COLO668 (cell line): ENCODE measurements around the gene AHNAK2.
A peak's percentile ranks its signal among the peaks of the same experiment; 100 is the strongest.

Experiments
- DNase-seq: peaks from one replicate; lab custom pipeline; 2025; ENCODE audit not compliant: unreplicated experiment; lab: John Stamatoyannopoulos, UW

Gene AHNAK2

GRCh38 chr14:105012171-105012985 is 34.2 kb upstream of the AHNAK2 start:
- no peak for DNase-seq

- DNase-seq, result no peak
Observed at GRCh38 chr14:105011312-105011990, 33.3 kb upstream of the AHNAK2 start.

GRCh38 chr14:105010891-105011291 is 32.7 kb upstream of the AHNAK2 start:
- DNase-seq, result no peak

- no peak for DNase-seq
Observed at GRCh38 chr14:105010106-105010505, 31.9 kb upstream of the AHNAK2 start.

- no peak for DNase-seq
Observed at GRCh38 chr14:105007593-105008264, 29.6 kb upstream of the AHNAK2 start.

- no peak for DNase-seq
Observed at GRCh38 chr14:105006831-105007592, 28.8 kb upstream of the AHNAK2 start.

GRCh38 chr14:105005929-105006830 is 28.0 kb upstream of the AHNAK2 start:
- no peak for DNase-seq

- DNase-seq, result no peak
Observed at GRCh38 chr14:105005329-105005928, 27.3 kb upstream of the AHNAK2 start.

GRCh38 chr14:104999361-104999760 is 21.2 kb upstream of the AHNAK2 start:
- no peak for DNase-seq

GRCh38 chr14:104998801-104999200 is 20.6 kb upstream of the AHNAK2 start:
- DNase-seq, result no peak

GRCh38 chr14:104996483-104996882 is 18.3 kb upstream of the AHNAK2 start:
- no peak for DNase-seq

GRCh38 chr14:104996032-104996431 is 17.9 kb upstream of the AHNAK2 start:
- DNase-seq, result no peak

- no peak for DNase-seq
Observed at GRCh38 chr14:104994978-104995377, 16.8 kb upstream of the AHNAK2 start.

- DNase-seq, result no peak
Observed at GRCh38 chr14:104993808-104994591, 15.8 kb upstream of the AHNAK2 start.

GRCh38 chr14:104993306-104993705 is 15.1 kb upstream of the AHNAK2 start:
- DNase-seq, result peak; percentile 69

- no peak for DNase-seq
Observed at GRCh38 chr14:104992501-104992900, 14.3 kb upstream of the AHNAK2 start.

- DNase-seq, result no peak
Observed at GRCh38 chr14:104991896-104992230, 13.7 kb upstream of the AHNAK2 start.

GRCh38 chr14:104989951-104990303 is 11.8 kb upstream of the AHNAK2 start:
- no peak for DNase-seq

- DNase-seq, result no peak
Observed at GRCh38 chr14:104989236-104989950, 11.2 kb upstream of the AHNAK2 start.
